ENCODE results near the gene GPHN.

- TF ChIP-seq CTCF (conservative IDR thresholded peaks at IDR 0.05 in 1 of 2, IDR thresholded peaks at IDR 0.05 in 1 of 2; ENCODE audit: extremely low read depth in 1 of 2, insufficient read depth in 1 of 2, low read depth in 1 of 2, low read length in 2 of 2) (no peak), EZH2 (IDR thresholded peaks at IDR 0.05; ENCODE audit: borderline replicate concordance, low read length) (no peak)
These were observed 687.3 kb downstream of the GPHN start for GRCh38 chr14:67195279-67195678.

All from mammary epithelial cell (primary cell).